Liver (tissue), 9 donors: ENCODE results near the gene DDR1. TPM values are rescaled to one million over a fixed set of nuclear protein-coding genes. Genes with fewer than 3 reads are reported as not detected.

Source experiments
- DNase-seq: peaks from one replicate; pipeline ENCODE4 v3.0.0-alpha.2; 2017; ENCODE audit warnings: low spot score
- H3K27ac ChIP-seq, 2 donors: one replicate each; pipeline ENCODE4 v1.7.0; 2013; ENCODE audit warnings: inconsistent platforms in 2 of 2, low read length in 2 of 2, control low read depth in 1 of 2, low read depth in 1 of 2, mild to moderate bottlenecking in 1 of 2
- H3K27me3 ChIP-seq, 4 donors: one replicate each; pipeline versions ENCODE4 v1.6.1 to v1.7.0; 2013; ENCODE audit warnings: low read length in 3 of 4, inconsistent platforms in 1 of 4, mild to moderate bottlenecking in 1 of 4, moderate library complexity in 1 of 4; ENCODE audit not compliant: control insufficient read depth in 4 of 4, insufficient read depth in 4 of 4
- H3K36me3 ChIP-seq, 4 donors: one replicate each; pipeline versions ENCODE4 v1.6.1 to v1.7.0; 2013; ENCODE audit warnings: low read length in 3 of 4, mild to moderate bottlenecking in 3 of 4, low read depth in 1 of 4, moderate library complexity in 1 of 4; ENCODE audit not compliant: control insufficient read depth in 4 of 4, insufficient read depth in 3 of 4
- H3K4me1 ChIP-seq, 4 donors: one replicate each; pipeline versions ENCODE4 v1.6.1 to v1.7.0; 2013; ENCODE audit warnings: low read length in 3 of 4, mild to moderate bottlenecking in 3 of 4, moderate library complexity in 1 of 4; ENCODE audit not compliant: control insufficient read depth in 4 of 4, insufficient read depth in 4 of 4
- H3K4me3 ChIP-seq, 3 donors: one replicate each; pipeline versions ENCODE4 v1.6.1 to v1.7.0; 2013; ENCODE audit warnings: low read length in 3 of 3, control low read depth in 1 of 3, low read depth in 1 of 3, mild to moderate bottlenecking in 1 of 3
- H3K9ac ChIP-seq, 2 donors: one replicate each; pipeline ENCODE4 v1.7.0; 2013; ENCODE audit warnings: low read length in 2 of 2, mild to moderate bottlenecking in 2 of 2, moderate library complexity in 2 of 2, control low read depth in 1 of 2, low read depth in 1 of 2
- H3K9me3 ChIP-seq, 4 donors: one replicate each; pipeline versions ENCODE4 v1.6.1 to v1.7.0; 2013; ENCODE audit warnings: low read length in 3 of 4; ENCODE audit not compliant: control insufficient read depth in 4 of 4
- ATF3 ChIP-seq: IDR thresholded peaks from 2 replicates; pipeline ENCODE4 v1.6.1; 2016; ENCODE audit warnings: antibody characterized with exemption
- CTCF ChIP-seq: fragments of 150-350 bp; IDR thresholded peaks from 2 replicates; pipeline ENCODE4 v1.5.1; 2017; ENCODE audit warnings: improper control_type of control experiment, low read depth, low read length; ENCODE audit not compliant: missing input control
- FOXA1 ChIP-seq: IDR thresholded peaks from 2 replicates; pipeline ENCODE4 v1.6.1; 2016; ENCODE audit warnings: antibody characterized with exemption
- FOXA2 ChIP-seq: IDR thresholded peaks from 2 replicates; pipeline ENCODE4 v1.6.1; 2016; ENCODE audit warnings: antibody characterized with exemption
- GABPA ChIP-seq, 2 donors: IDR thresholded peaks in 1 of 2; conservative IDR thresholded peaks in 1 of 2; 2 replicates each; pipeline ENCODE4 v1.6.1; 2016; ENCODE audit warnings: antibody characterized with exemption in 2 of 2, mild to moderate bottlenecking in 1 of 2, moderate library complexity in 1 of 2
- HNF4A ChIP-seq, 2 donors: conservative IDR thresholded peaks; 2 replicates each; pipeline ENCODE4 v1.6.1; 2016; ENCODE audit warnings: antibody characterized with exemption in 2 of 2, mild to moderate bottlenecking in 2 of 2
- HNF4G ChIP-seq: IDR thresholded peaks from 2 replicates; pipeline ENCODE4 v1.6.1; 2016; ENCODE audit warnings: antibody characterized with exemption
- JUND ChIP-seq, 2 donors: IDR thresholded peaks; 2 replicates each; pipeline ENCODE4 v1.6.1; 2016; ENCODE audit warnings: antibody characterized with exemption in 2 of 2
- NR2F2 ChIP-seq: IDR thresholded peaks from 2 replicates; pipeline ENCODE4 v1.6.1; 2016; ENCODE audit warnings: antibody characterized with exemption
- REST ChIP-seq: IDR thresholded peaks from 2 replicates; pipeline ENCODE4 v1.6.1; 2016; ENCODE audit warnings: antibody characterized with exemption, mild to moderate bottlenecking
- TAF1 ChIP-seq: conservative IDR thresholded peaks from 2 replicates; pipeline ENCODE4 v1.6.1; 2016; ENCODE audit warnings: antibody characterized with exemption, mild to moderate bottlenecking
- YY1 ChIP-seq: IDR thresholded peaks from 2 replicates; pipeline ENCODE4 v1.6.1; 2016; ENCODE audit warnings: antibody characterized with exemption, mild to moderate bottlenecking
- ZBTB33 ChIP-seq: IDR thresholded peaks from 2 replicates; pipeline ENCODE4 v1.6.1; 2016; ENCODE audit warnings: antibody characterized with exemption
- WGBS: extraction: QIAGEN DNeasy Blood & Tissue Kit; methylation state at CpG from one replicate; pipeline ENCODE4 v1.1.7; 2013; 5-methylcytosine and 5-hydroxymethylcytosine counted together
- polyA plus RNA-seq, 2 donors: library from polyadenylated mRNA; stranded (reverse) in 1 of 2; unstranded in 1 of 2; fragments of 200-250 nt in 1 of 2; fragments of >200 nt in 1 of 2; fragmentation: Nextera tagmentation in 1 of 2; extraction: Ambion mirVana in 1 of 2; gene quantifications; one replicate each; pipeline versions ENCODE4 v1.2.1 to v1.2.3, GENCODE V29; 2013 to 2015
- total RNA-seq, 2 donors: library from RNA; depleted of rRNA; stranded (reverse); fragments of >200 nt; gene quantifications; one replicate each; pipeline ENCODE4 v1.2.3, GENCODE V29; 2014
- donor health status: healthy.
- donor health status: healthy.
- donor health status: healthy.
- donor health status: healthy.
- donor health status: healthy.

Gene DDR1
- total and polyA plus RNA-seq, 4 donors = 1.2 to 5.3 (median 4.4) TPM

- H3K36me3 ChIP-seq = no peaks in the 10 kb centered on the region
- DNase-seq = no peak
- H3K4me3 ChIP-seq = no peak overlapping the region
- no peak overlapping the region for H3K9ac ChIP-seq
- H3K27me3 ChIP-seq = no peaks in the 10 kb centered on the region
- H3K27ac ChIP-seq = no peak overlapping the region
- 84% methylated on average over 6 of the region's 6 CpGs for WGBS
- TF ChIP-seq NR2F2 = no peak
- TF ChIP-seq TAF1 = no peak
- no peak for TF ChIP-seq HNF4G
- TF ChIP-seq ATF3 = no peak
- no peak for TF ChIP-seq FOXA2
- no peak for TF ChIP-seq YY1
- no peak for TF ChIP-seq ZBTB33
- no peak for TF ChIP-seq REST
- no peak for TF ChIP-seq HNF4A (conservative IDR thresholded peaks at IDR 0.05)
- no peak for TF ChIP-seq FOXA1
- no peaks in the 10 kb centered on the region for H3K9me3 ChIP-seq
- H3K4me1 ChIP-seq = no peaks in the 10 kb centered on the region
Observed at GRCh38 chr6:30837432-30837831, 46.9 kb upstream of the DDR1 start.

DNA sequence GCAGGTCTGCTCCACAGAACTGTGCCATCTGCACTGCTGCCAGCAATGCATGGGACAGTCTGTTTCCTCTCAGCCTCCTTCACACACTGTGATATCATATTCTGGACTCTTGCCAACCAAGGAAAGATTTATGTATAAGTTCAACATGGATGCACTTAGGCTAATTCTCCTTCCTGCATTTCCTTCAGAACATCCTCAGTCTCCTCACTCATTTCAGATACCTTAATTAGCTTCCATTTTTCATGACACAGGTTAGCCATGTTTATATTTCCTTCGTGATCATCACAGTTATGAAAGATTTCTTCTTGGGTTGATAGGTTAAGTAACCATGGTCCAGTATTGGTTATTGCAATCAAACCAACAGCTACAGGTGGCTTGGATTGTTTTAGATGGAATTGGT, 46.4 kb upstream of the DDR1 start:
- Histone ChIP-seq H3K36me3 (no peaks in the 10 kb centered on the region), H3K9me3 (no peaks in the 10 kb centered on the region), H3K4me1 (no peaks in the 10 kb centered on the region), H3K4me3 (no peak overlapping the region), H3K27me3 (no peaks in the 10 kb centered on the region), H3K9ac (no peak overlapping the region), H3K27ac (no peak overlapping the region)
- DNase-seq = no peak
- TF ChIP-seq CTCF (no peak), FOXA2 (no peak), JUND (IDR thresholded peaks at IDR 0.05) (no peak), GABPA (IDR thresholded peaks at IDR 0.05 in 1 of 2, conservative IDR thresholded peaks at IDR 0.05 in 1 of 2) (no peak), NR2F2 (no peak), YY1 (no peak)
- WGBS = 75% methylated on average over 1 of the region's 1 CpG
